ENCODE data around the gene ABHD17B. TPM values are rescaled to one million over a fixed set of nuclear protein-coding genes. Genes with fewer than 3 reads are reported as not detected.

ABHD17B gene
- total and polyA plus RNA-seq, 2 donors (not counting 3 experiments of a cell fraction or from before 2014, with no cell fraction given), result 12.8 to 16.8 TPM

GRCh38 chr9:71822456-71822855 is 88.5 kb downstream of the ABHD17B start:
- H3K4me1 ChIP-seq (ENCODE audit: control insufficient read depth, extremely low read depth, insufficient read depth, low read length), result peaks cover under 1% of the 10 kb centered on the region
- no peak overlapping the region for H3K4me2 ChIP-seq (ENCODE audit: insufficient read depth, low read length)
- no peaks in the 10 kb centered on the region for H3K27me3 ChIP-seq (ENCODE audit: control insufficient read depth in 2 of 2, insufficient read depth in 2 of 2, low read length in 2 of 2)
- ChIA-PET CTCF (interaction anchor here (0.8 to 2.1 kb wide), 2 partner anchors 203 to 204 kb away, joined by 3 to 6 read pairs; no protein-coding TSS in a partner anchor), POLR2A (no interaction called here)
- DNase-seq (ENCODE audit: low read depth, low spot score), result no peak
- no peak overlapping the region for H2AFZ ChIP-seq (ENCODE audit: low read depth, low read length)
- no peaks in the 10 kb centered on the region for H3K79me2 ChIP-seq (ENCODE audit: control insufficient read depth, insufficient read depth, low read length)
- no peaks in the 10 kb centered on the region for H4K20me1 ChIP-seq (replicated peaks; ENCODE audit: control insufficient read depth, extremely low read depth, insufficient read depth, low read length)
- intact Hi-C loops (cut with micrococcal nuclease) (no loop called here), dilution Hi-C loops (cut with MboI; ENCODE audit: extremely low pct_ligation_motif_present, low sequenced_read_pairs) (no loop called here)
- no peak for TF ChIP-seq FOS (IDR thresholded peaks at IDR 0.05; ENCODE audit: borderline replicate concordance, insufficient read depth, low read length)
- no peak for TF ChIP-seq CTCF (IDR thresholded peaks at IDR 0.05; ENCODE audit: extremely low read depth in 1 of 2, insufficient read depth in 1 of 2, low read depth in 1 of 2, low read length in 2 of 2)
- no peak for TF ChIP-seq MAX (IDR thresholded peaks at IDR 0.05; ENCODE audit: insufficient read depth, insufficient read length)
- TF ChIP-seq POLR2A (IDR thresholded peaks at IDR 0.05; ENCODE audit: low read depth, low read length), result no peak
- TF ChIP-seq EZH2 (IDR thresholded peaks at IDR 0.05; ENCODE audit: borderline replicate concordance, low read depth, low read length, severe bottlenecking), result no peak
- no peak for TF ChIP-seq GATA2 (IDR thresholded peaks at IDR 0.05; ENCODE audit: insufficient read depth, insufficient read length, low read depth, low read length)
- no peak for TF ChIP-seq POLR2AphosphoS5 (IDR thresholded peaks at IDR 0.05; ENCODE audit: insufficient read depth, low read depth, low read length)
- TF ChIP-seq MYC (IDR thresholded peaks at IDR 0.05; ENCODE audit: low read depth, low read length), result no peak
- TF ChIP-seq JUN (IDR thresholded peaks at IDR 0.05; ENCODE audit: borderline replicate concordance, insufficient read depth, insufficient read length, low read depth), result no peak
- H3K9ac ChIP-seq (replicated peaks; ENCODE audit: extremely low read depth, insufficient read depth, low read length), result no peak overlapping the region
- H3K9me1 ChIP-seq (replicated peaks; ENCODE audit: control insufficient read depth, extremely low read depth, insufficient read depth, low read length), result no peaks in the 10 kb centered on the region
- no peak for FAIRE-seq
- BruUV-seq (replicated peaks), result no TSS peak
- no peak overlapping the region for H3K27ac ChIP-seq (ENCODE audit: insufficient read depth, low read depth, low read length)
- no peak overlapping the region for H3K4me3 ChIP-seq (replicated peaks in 1 of 3; ENCODE audit: insufficient read depth in 1 of 3, low read depth in 1 of 3, low read length in 3 of 3)
- no peaks in the 10 kb centered on the region for H3K36me3 ChIP-seq (ENCODE audit: control insufficient read depth in 2 of 2, extremely low read depth in 1 of 2, insufficient read depth in 2 of 2, low read length in 2 of 2)
- no peaks in the 10 kb centered on the region for H3K9me3 ChIP-seq (replicated peaks; ENCODE audit: control insufficient read depth, insufficient read depth, low read length)
